PC-9 (cell line): ENCODE data around the gene SRGAP3. TPM values are rescaled to one million over a fixed set of nuclear protein-coding genes. Genes with fewer than 3 reads are reported as not detected.

ENCODE experiments used
- BruUV-seq: library from RNA; stranded (reverse); fragments of 400-500 nt; replicated peaks from 2 replicates; lab custom pipeline; 2021; lab: Mats Ljungman, UMichigan
- CTCF ChIA-PET: fragments of 300-600 bp; sonication (Branson Sonifier 250); formaldehyde crosslinking; loops from one replicate; lab custom pipeline; 2022; ENCODE audit warnings: antibody characterized with exemption; lab: Charles Lee
- POLR2A ChIA-PET: fragments of 300-600 bp; sonication (Branson Sonifier 250); formaldehyde crosslinking; loops from one replicate; lab custom pipeline; 2022; ENCODE audit warnings: antibody characterized with exemption; ENCODE audit not compliant: unreplicated experiment; lab: Charles Lee
- DNase-seq, 2 experiments: peaks; one replicate each; pipeline versions ENCODE4 v3.0.0 to v3.0.0-alpha.2; 2015 to 2022; ENCODE audit warnings: mixed read lengths in 1 of 2
- H2AFZ ChIP-seq: fragments of 200-600 bp; sonication (generic); 2 replicates; pipeline ENCODE4 v1.8.1; 2017; ENCODE audit warnings: antibody characterized with exemption
- H3F3A ChIP-seq: fragments of 200-600 bp; sonication (generic); 2 replicates; pipeline ENCODE4 v1.8.1; 2017; ENCODE audit warnings: antibody characterized with exemption, mild to moderate bottlenecking, low read depth; ENCODE audit not compliant: insufficient read depth
- H3K27ac ChIP-seq: fragments of 200-600 bp; sonication (generic); 2 replicates; pipeline ENCODE4 v1.6.1; 2016; ENCODE audit warnings: mixed run types
- H3K27me3 ChIP-seq: fragments of 200-600 bp; sonication (generic); 2 replicates; pipeline ENCODE4 v1.6.1; 2016; ENCODE audit warnings: low read depth, mixed run types; ENCODE audit not compliant: insufficient read depth
- H3K36me3 ChIP-seq: fragments of 200-600 bp; sonication (generic); 2 replicates; pipeline ENCODE4 v1.6.1; 2016; ENCODE audit warnings: low read depth, mixed run types
- H3K4me1 ChIP-seq: fragments of 200-600 bp; sonication (generic); replicated peaks from 2 replicates; pipeline ENCODE4 v1.6.1; 2016; ENCODE audit warnings: mixed run types; ENCODE audit not compliant: insufficient read depth
- H3K4me2 ChIP-seq: fragments of 200-600 bp; sonication (generic); 2 replicates; pipeline ENCODE4 v1.6.1; 2017; ENCODE audit warnings: mixed run types
- H3K4me3 ChIP-seq: fragments of 200-600 bp; sonication (generic); 2 replicates; pipeline ENCODE4 v1.6.1; 2016; ENCODE audit warnings: mixed run types
- H3K79me2 ChIP-seq: fragments of 200-600 bp; sonication (generic); 2 replicates; pipeline ENCODE4 v1.6.1; 2017; ENCODE audit warnings: low read depth, mixed run types
- H3K9me2 ChIP-seq: fragments of 200-600 bp; sonication (generic); 2 replicates; pipeline ENCODE4 v1.8.1; 2017; ENCODE audit warnings: mild to moderate bottlenecking; ENCODE audit not compliant: insufficient read depth
- H3K9me3 ChIP-seq: fragments of 200-600 bp; sonication (generic); 2 replicates; pipeline ENCODE4 v1.8.1; 2016; ENCODE audit warnings: low read depth; ENCODE audit not compliant: insufficient read depth
- H4K20me1 ChIP-seq: fragments of 200-600 bp; sonication (generic); 2 replicates; pipeline ENCODE4 v1.8.1; 2017; ENCODE audit not compliant: insufficient read depth
- CTCF ChIP-seq: fragments of 200-600 bp; sonication (generic); conservative IDR thresholded peaks from 2 replicates; pipeline ENCODE4 v1.6.1; 2017; ENCODE audit warnings: mixed run types, antibody characterized with exemption, mild to moderate bottlenecking, moderate library complexity
- EZH2 ChIP-seq: fragments of 200-600 bp; sonication (generic); IDR thresholded peaks from 2 replicates; pipeline ENCODE4 v1.8.0; 2017; ENCODE audit warnings: antibody characterized with exemption, low read depth
- intact Hi-C: fragments of 100-400 bp; cut with micrococcal nuclease; formaldehyde crosslinking; loops from one replicate; pipeline ENCODE4 v1.10.0; 2022; ENCODE audit not compliant: unreplicated experiment
- total RNA-seq: library from RNA; stranded (reverse); gene quantifications from 2 replicates; pipeline ENCODE4 v1.2.3, GENCODE V29; 2021

The SRGAP3 gene
- total RNA-seq, 1 experiment from 2014 or later: 17.5 TPM

GRCh38 chr3:9107738-9108137, 141.7 kb downstream of the SRGAP3 start:
- Histone ChIP-seq H3K4me2 (no peak overlapping the region), H3K9me3 (no peaks in the 10 kb centered on the region), H3K9me2 (no peaks in the 10 kb centered on the region), H2AFZ (no peak overlapping the region), H3F3A (no peaks in the 10 kb centered on the region), H3K4me1 (no peaks in the 10 kb centered on the region), H3K4me3 (no peak overlapping the region), H4K20me1 (no peaks in the 10 kb centered on the region), H3K27ac (no peak overlapping the region), H3K79me2 (no peaks in the 10 kb centered on the region), H3K27me3 (no peaks in the 10 kb centered on the region), H3K36me3 (no peaks in the 10 kb centered on the region)
- no TSS peak for BruUV-seq
- intact Hi-C loops: no loop called here
- ChIA-PET POLR2A (no interaction called here), CTCF (no interaction called here)
- no peak for DNase-seq
- TF ChIP-seq CTCF (no peak), EZH2 (no peak)

- intact Hi-C loops: no loop called here
- no TSS peak for BruUV-seq
- H3K36me3 ChIP-seq: no peaks in the 10 kb centered on the region
- no peaks in the 10 kb centered on the region for H4K20me1 ChIP-seq
- no peaks in the 10 kb centered on the region for H3K79me2 ChIP-seq
- no peaks in the 10 kb centered on the region for H3K27me3 ChIP-seq
- DNase-seq: no peak
- H3K9me3 ChIP-seq: no peaks in the 10 kb centered on the region
- ChIA-PET POLR2A (no interaction called here), CTCF (no interaction called here)
- TF ChIP-seq EZH2 (no peak), CTCF (no peak)
- no peak overlapping the region for H3K4me2 ChIP-seq
- no peaks in the 10 kb centered on the region for H3F3A ChIP-seq
- H2AFZ ChIP-seq: no peak overlapping the region
- no peak overlapping the region for H3K4me3 ChIP-seq
- H3K4me1 ChIP-seq: no peaks in the 10 kb centered on the region
- no peaks in the 10 kb centered on the region for H3K9me2 ChIP-seq
- H3K27ac ChIP-seq: no peak overlapping the region
These were observed 144.0 kb downstream of the SRGAP3 start for GRCh38 chr3:9105421-9105820.

- Histone ChIP-seq H3K79me2 (no peaks in the 10 kb centered on the region), H3K9me3 (no peaks in the 10 kb centered on the region), H3K27ac (no peak overlapping the region), H3K36me3 (no peaks in the 10 kb centered on the region), H2AFZ (no peak overlapping the region), H3K9me2 (no peaks in the 10 kb centered on the region), H3K4me2 (no peak overlapping the region), H3K27me3 (no peaks in the 10 kb centered on the region; the same call in 1 of the 2 replicates), H3F3A (no peaks in the 10 kb centered on the region), H3K4me3 (no peak overlapping the region), H3K4me1 (no peaks in the 10 kb centered on the region), H4K20me1 (no peaks in the 10 kb centered on the region)
- ChIA-PET CTCF (no interaction called here), POLR2A (no interaction called here)
- intact Hi-C loops: no loop called here
- no TSS peak for BruUV-seq
- no peak for TF ChIP-seq EZH2
- no peak for TF ChIP-seq CTCF
- DNase-seq: no peak
These were observed 145.3 kb downstream of the SRGAP3 start for GRCh38 chr3:9104121-9104520.
